HG03565 (cell line): Measurements from ENCODE around the gene CSNK1E.
"Not testable (repeated sequence)": the region's sequence is repeated elsewhere in the genome, so short reads cannot be mapped to it uniquely, and the experiment has no call there.

ENCODE experiments used
- ATAC-seq: cut with Tn5 transposase; IDR thresholded peaks from one replicate; pipeline ENCODE4 v1.9.1; 2021; ENCODE audit warnings: mild to moderate bottlenecking, moderate library complexity; ENCODE audit not compliant: unreplicated experiment

Gene CSNK1E

GRCh38 chr22:38317122-38317994 is at the start of gene CSNK1E:
Gene CSNK1E (minus strand): TSS chr22:38317433. CDS start chr22:38314157, 3,276 bp downstream.
- no peak for ATAC-seq

DNA sequence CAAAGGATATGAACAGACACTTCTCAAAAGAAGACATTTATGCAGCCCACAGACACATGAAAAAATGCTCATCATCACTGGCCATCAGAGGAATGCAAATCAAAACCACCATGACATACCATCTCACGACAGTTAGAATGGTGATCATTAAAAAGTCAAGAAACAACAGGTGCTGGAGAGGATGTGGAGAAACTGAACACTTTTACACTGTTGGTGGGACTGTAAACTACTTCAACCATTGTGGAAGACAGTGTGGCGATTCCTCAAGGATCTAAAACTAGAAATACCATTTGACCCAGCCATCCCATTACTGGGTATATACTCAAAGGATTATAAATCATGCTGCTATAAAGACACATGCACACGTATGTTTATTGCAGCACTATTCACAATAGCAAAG is 48.6 kb upstream of the CSNK1E start:
- ATAC-seq = not testable (repeated sequence)

DNA sequence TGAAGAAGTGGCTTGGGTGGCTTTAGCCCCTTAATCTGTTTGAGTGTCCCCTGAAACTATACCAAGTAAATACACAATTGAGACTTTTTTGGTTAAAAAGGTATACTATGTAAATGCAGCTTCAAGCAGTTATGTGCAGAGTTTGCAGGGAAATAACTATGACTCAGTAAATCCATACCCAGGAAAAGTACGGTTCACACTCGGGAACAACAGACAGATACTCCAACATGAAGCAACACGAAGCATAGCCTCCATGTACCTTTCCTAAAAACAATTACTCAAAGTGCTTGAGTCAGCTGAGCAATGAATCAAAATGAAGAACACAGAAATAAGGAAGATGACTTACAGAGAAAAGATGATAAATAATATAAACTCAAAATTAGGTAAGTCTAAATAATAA is 47.9 kb upstream of the CSNK1E start:
- ATAC-seq = not testable (repeated sequence)

DNA sequence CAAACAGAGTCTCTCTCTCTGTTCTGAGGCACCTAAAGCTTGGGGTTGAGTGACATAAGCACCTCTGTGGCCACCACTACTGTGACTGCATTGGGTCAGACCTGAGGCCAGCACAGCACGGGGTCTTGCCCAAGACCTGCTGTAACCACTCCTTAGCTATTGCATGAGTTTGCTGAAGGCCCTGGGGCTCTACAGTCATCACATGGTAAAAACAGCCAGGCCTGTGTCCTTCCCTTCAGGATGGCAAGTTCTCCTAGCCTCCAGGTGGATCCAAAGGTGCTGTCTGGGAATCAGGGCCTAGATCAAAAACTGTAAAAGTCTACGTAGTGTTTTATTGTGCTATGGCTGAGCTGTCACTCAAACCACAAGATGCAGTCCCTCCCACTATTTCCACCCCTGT is 43.3 kb upstream of the CSNK1E start:
- not testable (repeated sequence) for ATAC-seq

DNA sequence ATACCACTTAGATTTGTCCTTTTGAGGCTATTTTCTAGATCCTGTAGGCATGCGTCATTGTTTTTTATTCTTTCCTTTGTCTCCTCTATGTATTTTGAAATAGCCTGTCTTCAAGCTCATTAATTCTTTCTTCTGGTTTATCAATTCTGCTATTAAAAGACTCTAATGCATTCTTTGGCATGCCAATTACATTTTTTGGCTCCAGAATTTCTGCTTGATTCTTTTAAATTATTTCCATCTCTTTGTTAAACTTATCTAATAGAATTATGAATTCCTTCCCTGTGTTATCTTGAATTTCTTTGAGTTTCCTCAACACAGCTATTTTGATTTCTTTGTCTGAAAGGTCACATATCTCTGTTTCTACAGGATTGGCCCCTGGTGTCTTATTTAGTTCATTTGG is 42.6 kb upstream of the CSNK1E start:
- ATAC-seq = not testable (repeated sequence)

GRCh38 chr22:38357971-38358370 is 40.7 kb upstream of the CSNK1E start:
- not testable (repeated sequence) for ATAC-seq

DNA sequence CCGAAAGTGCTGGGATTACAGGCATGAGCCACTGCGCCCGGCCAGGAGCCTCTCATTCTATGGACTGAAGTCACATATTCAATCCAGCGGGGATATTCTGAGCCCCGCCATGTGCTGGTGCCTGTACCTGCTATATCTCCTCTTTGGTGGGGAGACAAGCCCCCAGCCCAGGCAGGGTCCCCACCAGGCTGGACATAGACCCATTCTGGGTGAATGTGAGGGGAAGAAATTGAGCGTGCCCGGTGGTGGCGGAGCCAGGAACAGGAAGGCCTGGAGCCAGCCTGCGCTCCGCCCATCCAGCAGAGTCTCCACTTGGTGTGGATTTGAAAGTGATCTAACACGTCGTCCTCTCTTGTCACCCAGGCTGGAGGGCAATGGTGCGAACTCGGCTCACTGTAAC is 38.0 kb upstream of the CSNK1E start:
- ATAC-seq = no peak

- no peak for ATAC-seq
Observed at GRCh38 chr22:38353701-38354100, 36.5 kb upstream of the CSNK1E start.

DNA sequence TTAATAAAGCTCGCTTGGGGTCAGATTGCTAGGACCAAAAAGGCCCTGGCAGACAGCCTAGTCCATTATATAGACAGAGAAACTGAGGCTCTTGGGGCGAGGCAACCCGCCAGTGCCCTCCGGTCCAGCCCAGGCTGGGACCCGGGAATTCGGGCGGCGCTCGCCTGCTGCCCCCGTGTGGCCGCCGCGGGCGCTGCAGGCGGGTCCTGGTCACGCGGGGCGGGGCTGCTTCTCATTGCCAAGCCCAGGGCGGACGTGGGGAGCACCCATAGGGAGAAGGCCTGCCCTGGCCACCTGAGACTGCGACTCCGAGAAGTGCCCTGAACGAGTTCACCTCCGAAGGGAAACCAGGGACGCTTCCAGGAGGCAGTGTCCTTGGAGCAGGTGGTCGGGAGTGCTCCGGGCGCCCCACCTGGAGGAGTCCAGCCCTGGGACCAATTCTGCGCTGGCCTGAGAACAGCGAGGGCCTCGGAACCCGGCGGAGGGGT is 36.0 kb upstream of the CSNK1E start:
- no peak for ATAC-seq

DNA sequence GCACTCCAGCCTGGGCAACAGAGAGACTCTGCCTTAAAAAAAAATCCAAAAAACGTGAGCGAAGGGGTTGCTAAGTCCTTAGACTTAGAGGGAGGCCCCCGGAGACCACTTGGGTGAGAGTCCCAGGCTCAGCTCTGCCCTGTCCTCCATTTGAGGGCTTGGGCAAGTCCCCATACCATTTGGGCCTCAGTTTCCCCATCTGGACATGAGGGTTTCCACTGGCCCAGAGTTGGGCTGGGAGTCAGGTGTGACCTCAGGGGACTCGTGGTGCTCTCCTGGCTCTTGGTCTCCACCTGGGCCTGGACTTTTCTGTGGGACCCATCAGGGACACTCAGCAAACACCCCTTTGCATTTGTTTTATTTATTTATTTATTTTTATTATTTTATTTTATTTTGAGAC is 35.2 kb upstream of the CSNK1E start:
- no peak for ATAC-seq

- ATAC-seq = no peak
Observed at GRCh38 chr22:38350444-38351359, 33.5 kb upstream of the CSNK1E start.

GRCh38 chr22:38348751-38349496 is 31.7 kb upstream of the CSNK1E start:
- no peak for ATAC-seq

DNA sequence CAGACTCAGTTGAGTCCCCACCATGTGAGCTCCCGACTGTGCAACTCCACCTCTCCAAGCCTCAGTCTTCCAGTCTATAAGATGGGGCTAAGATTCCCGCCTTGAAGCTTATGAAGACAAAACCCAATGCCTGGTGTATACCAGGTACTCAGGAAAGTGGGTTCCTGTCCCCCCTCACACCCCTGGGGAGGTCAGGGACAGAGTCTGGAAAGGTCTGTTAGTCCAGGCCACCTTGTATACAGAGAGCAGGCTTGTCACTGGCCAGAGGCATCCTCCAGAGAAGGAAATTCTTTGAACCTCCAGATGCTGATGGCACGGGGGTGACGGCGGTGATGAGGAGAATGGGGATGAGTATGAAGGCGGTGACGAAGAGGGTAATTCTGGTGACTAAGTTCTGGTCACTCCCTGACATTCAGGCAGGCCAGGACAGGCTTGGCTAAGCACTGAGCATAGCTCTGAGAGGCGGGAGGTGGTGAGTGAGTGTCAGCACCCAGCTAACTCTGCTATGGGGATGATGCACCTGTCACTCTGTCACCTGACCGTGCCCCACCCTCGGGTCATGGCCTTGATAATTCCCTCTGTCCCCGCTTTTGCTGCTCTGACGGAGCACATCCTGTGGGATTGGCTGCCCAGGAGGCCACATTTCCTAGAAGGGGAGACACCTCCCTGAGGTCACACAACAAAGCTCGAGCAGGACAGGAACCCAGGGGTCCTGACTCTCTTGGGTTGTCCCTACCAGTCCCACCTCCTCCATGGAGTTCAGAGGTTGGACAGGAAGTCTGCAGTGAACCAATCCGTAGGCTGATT is 30.9 kb upstream of the CSNK1E start:
- ATAC-seq = no peak

GRCh38 chr22:38347181-38347943 is 30.1 kb upstream of the CSNK1E start:
- no peak for ATAC-seq

DNA sequence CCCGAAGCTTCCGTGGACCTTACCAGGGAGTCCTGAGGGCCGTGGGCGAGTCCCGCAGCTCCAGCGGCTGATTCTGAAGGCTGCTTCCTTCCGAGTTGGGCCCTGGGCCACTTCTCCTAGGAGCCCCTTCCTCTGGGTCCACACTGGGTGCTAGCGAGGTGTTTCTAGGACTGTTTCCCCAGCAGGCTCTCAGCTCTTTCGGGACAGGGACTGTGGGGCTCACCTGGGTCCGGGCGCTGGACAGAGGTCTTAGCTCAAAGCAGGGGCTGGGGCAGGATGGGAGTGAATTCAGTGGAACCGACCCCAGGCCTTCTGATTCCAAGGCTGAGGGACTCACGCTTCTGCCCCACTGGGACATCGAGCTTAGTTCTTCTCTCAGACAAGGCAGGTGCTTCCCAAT is 29.3 kb upstream of the CSNK1E start:
- no peak for ATAC-seq

DNA sequence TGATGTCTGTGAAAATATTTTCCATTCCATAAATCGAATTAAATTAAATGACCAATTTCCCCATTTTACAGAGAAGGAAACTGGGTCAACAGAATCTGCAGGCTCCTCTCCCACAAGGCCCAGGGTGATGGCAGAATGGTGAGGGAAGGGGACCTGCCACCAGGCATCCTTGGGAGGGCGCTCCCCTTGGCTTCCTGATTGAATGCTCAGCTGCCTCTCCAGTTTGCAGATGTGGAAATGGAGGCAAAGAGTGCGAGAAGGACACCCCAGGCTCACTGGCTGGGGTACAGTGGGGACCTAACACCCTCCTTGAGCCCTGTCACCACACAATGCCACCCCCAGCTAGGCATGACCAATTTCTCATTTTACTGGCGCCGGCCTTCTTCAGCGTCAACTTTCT is 28.5 kb upstream of the CSNK1E start:
- no peak for ATAC-seq

DNA sequence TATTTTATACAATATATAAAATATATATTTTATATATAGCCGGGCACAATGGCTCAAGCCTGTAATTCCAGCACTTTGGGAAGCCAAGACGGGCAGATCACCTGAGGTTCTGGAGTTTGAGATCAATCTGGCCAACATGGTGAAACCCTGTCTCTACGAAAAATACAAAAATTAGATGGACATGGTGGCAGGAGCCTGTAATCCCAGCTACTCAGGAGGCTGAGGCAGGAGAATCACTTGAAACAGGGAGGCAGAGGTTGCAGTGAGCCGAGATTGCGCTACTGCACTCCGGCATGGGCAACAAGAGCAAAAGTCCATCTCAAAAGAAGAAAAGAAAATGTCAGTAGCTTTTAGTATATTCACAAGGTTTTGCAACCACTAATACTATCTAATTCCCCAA is 22.7 kb upstream of the CSNK1E start:
- not testable (repeated sequence) for ATAC-seq

- no peak for ATAC-seq
Observed at GRCh38 chr22:38338772-38339379, 21.6 kb upstream of the CSNK1E start.

- ATAC-seq = no peak
Observed at GRCh38 chr22:38336699-38337098, 19.5 kb upstream of the CSNK1E start.
